Measurements from ENCODE around the gene FEZF2.

FEZF2 gene

GRCh38 chr3:62373215-62373614 is at the start of gene FEZF2:
Gene FEZF2 (minus strand): TSS chr3:62373550. CDS start chr3:62372868, 682 bp downstream.
- DNase-seq (ENCODE audit: low spot score), result no peak

DNA sequence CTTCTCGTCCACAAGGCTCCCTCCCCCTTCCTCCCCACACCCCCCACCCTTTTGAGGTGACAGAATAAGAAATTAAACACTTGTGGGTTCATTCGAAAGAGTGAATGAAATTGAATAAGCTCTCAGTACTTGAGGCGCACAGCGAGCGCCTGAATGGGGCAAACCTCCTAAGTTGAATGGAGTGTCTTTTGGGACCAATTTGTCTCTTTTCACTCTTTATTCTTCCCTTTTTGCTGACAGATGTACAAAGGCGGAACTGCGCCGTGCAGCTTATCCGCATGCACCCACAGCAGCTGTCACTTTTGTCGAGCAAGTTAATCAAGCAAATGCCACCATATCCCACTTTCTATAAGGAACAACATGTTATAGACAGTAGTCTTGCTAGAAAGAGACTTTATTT is 47.9 kb upstream of the FEZF2 start:
- DNase-seq (ENCODE audit: low spot score), result no peak

GRCh38 chr3:62416144-62416543 is 42.8 kb upstream of the FEZF2 start:
- no peak for DNase-seq (ENCODE audit: low spot score)

- DNase-seq (ENCODE audit: low spot score), result no peak
Measured at GRCh38 chr3:62415312-62415801, 42.0 kb upstream of the FEZF2 start.

DNA sequence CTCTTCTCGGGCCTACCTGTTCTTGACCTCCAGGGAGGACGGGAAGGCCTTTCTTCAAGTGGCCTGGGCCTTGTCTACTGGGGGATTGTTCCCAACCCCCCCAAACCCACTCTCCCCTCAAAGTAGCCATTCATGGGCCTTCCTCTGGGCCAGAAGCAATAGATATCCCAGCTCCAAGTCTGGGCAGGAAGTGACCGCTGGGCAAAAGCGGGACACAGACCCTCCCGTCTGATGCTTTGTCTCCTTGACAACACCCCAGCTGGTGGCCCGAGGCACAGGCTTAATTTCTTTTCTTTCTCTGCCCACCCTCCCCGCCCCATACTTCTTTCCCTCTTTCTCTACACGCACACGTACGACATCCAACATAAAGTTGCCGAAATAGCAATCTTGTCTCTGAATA is 41.4 kb upstream of the FEZF2 start:
- DNase-seq (ENCODE audit: low spot score), result no peak

GRCh38 chr3:62413687-62414086 is 40.3 kb upstream of the FEZF2 start:
- no peak for DNase-seq (ENCODE audit: low spot score)

GRCh38 chr3:62406945-62407344 is 33.6 kb upstream of the FEZF2 start:
- DNase-seq (ENCODE audit: low spot score), result no peak

GRCh38 chr3:62405566-62405965 is 32.2 kb upstream of the FEZF2 start:
- no peak for DNase-seq (ENCODE audit: low spot score)

GRCh38 chr3:62405135-62405534 is 31.8 kb upstream of the FEZF2 start:
- no peak for DNase-seq (ENCODE audit: low spot score)

DNA sequence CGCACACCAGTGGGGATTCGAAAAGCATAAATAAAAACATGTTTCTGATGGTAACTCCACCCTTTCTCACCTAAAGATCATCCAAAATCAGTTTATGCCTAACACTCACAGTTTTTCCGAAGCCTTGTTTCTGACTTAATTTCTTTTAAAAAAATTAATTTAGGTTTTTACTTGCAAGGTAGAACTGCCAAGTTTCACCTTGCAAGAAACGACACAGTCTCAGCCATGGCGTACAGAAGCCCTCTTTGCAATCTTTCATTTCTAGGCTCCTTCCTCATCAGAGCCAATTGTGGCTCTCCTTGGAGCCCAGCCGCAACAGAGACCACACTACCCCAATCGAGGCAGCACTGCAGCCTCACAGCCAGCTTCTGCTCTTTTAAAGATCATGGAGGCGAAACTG is 31.0 kb upstream of the FEZF2 start:
- no peak for DNase-seq (ENCODE audit: low spot score)

GRCh38 chr3:62403765-62404164 is 30.4 kb upstream of the FEZF2 start:
- no peak for DNase-seq (ENCODE audit: low spot score)

DNA sequence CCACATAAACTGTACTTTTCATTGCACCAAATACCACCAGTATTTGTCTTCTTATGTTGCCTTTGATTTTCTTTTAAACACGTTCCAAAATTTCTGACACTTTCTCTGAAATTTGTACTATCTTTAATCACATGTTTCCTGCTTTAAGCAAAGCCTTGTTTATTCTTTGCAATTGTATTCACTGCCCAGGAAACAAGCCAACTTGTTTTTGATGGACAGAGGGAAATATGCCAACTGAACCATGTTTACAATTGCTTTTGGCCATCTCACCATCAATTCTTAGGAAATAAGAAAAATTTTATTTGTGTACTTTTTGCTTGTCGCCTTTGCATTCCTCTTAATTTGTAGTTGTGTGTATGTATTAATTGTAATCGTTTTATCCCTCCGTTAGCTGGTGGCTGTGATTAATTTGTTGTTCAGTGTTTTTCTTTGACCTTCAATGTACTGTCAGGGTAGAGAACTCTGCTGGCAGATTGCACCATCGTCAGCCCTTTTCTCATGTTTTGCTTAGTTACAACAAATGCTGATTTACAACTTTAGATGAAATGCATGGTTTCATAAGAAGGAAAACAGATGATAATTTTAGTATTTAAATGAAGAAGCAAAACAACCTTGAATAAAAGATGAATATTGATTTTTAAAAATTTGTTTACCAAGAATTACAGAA is 19.4 kb upstream of the FEZF2 start:
- no peak for DNase-seq (ENCODE audit: low spot score)

DNA sequence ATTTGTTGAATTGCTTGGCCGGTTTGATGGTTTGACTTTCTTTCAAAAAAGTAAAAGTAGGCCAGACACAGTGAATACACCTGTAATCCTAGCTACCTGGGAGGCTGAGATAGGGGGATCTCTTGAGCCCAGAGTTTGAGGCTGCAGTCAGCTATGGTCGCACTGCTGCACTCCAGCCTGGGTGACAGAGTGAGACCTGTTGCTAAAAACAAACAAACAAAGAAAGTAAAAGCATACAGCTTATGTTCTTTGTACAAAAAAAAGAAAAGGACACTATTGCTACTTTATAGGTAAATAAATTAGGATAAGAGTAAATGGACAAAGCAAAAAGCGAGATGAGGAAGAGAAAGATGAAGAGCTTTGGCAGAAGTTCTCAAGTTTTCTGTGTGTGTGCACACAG is 13.9 kb upstream of the FEZF2 start:
- no peak for DNase-seq (ENCODE audit: low spot score)

DNA sequence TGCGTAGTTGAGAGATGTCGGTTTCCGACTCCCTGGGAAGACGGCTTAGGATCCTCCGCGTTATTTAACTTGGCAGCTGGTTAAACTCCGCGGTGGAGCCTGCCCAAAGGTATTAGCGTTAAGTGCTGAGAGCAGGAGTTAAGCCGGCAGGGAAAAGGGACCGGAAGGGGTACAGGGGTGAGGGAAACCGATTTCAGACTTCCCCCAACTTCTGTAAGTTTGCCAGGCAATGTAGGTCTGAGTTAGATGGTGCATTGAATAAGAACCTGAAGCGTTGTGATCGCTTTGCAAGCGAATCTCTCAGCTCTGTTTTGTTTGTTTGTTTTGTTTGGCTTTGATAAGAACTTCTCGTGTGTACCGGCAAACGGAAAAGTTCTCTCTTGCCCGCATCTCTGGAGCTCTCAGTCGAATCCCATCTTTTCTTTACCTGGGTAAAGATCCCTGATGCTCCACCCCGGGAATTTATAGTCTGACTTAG is 6.0 kb upstream of the FEZF2 start:
- DNase-seq (ENCODE audit: low spot score), result no peak

DNA sequence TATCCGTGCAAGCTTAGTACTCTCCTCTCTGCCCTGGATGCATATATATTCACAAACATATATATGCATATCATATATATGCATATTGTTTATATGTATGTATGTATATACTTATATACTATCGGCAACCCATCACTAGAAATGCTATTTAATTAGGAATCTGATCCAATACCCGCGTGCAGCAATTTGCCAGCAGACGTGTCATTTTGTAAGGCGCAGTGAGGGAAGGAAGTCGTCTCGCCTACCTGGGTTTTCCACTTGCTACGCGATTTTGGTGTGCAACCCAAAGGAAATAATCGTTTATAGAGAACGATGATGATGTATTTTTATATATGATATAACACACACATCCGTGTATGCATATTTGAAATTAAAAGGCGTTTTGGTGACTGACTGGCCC is 5.6 kb upstream of the FEZF2 start:
- no peak for DNase-seq (ENCODE audit: low spot score)

GRCh38 chr3:62378311-62378789 is 5.0 kb upstream of the FEZF2 start:
- DNase-seq (ENCODE audit: low spot score), result no peak

DNA sequence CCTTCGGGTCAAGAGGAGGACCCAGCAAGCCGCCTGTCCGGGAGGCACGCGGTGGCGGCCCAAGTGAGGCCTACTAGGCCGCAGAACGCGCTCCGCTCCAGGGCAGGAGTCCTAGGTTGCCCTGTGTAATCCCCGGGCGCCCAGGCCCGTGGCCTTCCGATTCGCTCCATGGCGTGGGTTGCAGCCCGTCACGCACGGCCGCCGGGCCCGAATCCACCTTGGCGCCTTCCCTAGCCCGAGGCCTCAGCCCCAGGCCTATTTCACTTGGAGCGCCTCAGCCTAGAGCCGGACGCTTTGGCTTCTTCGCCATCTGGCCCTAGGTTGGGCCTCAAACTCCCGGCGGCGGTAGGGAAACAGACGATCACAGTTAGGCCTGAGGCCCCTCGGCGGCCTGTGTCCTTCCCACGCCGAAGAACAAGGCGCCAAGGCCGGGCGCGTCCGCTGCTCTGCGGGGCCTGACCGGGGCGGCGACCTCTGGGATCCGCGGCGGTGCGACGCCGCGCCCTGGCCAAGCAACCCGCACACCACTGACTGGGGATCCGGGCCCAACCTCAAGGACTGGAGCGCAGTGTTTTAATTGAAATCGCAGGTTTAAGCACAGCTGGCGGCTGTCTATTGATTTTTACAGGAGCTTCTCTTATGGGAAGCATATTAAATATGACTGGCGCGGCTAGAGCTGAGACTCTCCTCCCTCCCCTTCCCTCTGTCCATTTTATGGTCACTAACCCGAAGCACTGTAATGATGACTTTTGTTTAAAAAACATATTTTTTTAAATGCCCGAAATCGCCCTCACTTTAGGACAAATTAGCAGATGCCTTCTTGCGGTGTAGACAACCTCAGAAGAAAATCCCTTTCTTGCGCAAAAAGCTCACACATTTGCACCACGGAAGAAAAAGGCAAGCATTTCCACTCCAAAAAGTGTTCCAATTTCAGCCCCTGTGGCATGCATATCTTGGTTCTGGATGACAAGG is 3.8 kb upstream of the FEZF2 start:
- DNase-seq (ENCODE audit: low spot score), result no peak

DNA sequence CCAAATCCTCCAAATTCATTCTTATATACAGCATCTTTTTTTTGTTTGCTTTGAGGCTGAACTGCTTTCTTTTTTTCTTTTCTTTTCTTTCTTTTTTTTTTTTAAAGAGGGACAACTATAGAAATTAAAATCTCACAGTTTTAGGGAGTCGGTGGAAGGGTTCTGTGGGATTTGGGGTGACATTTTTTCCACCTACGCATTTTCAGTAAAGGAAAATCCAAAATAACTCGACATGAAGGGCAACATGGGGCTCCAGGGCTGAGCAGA is 3.0 kb upstream of the FEZF2 start:
- no peak for DNase-seq (ENCODE audit: low spot score)

GRCh38 chr3:62375655-62376453 is 2.5 kb upstream of the FEZF2 start:
- DNase-seq (ENCODE audit: low spot score), result no peak

- no peak for DNase-seq (ENCODE audit: low spot score)
Measured at GRCh38 chr3:62374341-62375218, 1.2 kb upstream of the FEZF2 start.

GRCh38 chr3:62373714-62374333 is 474 bp upstream of the FEZF2 start:
- DNase-seq (ENCODE audit: low spot score), result no peak
